ENCODE data around the gene CDKN2D.

Gene CDKN2D

GRCh38 chr19:10568826-10569651, at the start of gene CDKN2D:
Gene CDKN2D, minus strand, starts transcription at chr19:10568979. Its CDS starts 326 bp downstream, at chr19:10568653.
- H3K4me1 Mint-ChIP-seq (ENCODE audit: low read depth) = peaks cover 45% of the 10 kb centered on the region
- peak within 1 kb of the TSS; percentile 91 for H3K4me3 Mint-ChIP-seq
- no peaks in the 10 kb centered on the region for H3K27me3 Mint-ChIP-seq
- H3K27ac Mint-ChIP-seq = peak within 1 kb of the TSS; percentile 97
- DNase-seq = peak; percentile 100
- H3K36me3 Mint-ChIP-seq (ENCODE audit: low read depth) = peaks cover 39% of the 10 kb centered on the region
- H3K9me3 Mint-ChIP-seq = no peaks in the 10 kb centered on the region

DNA sequence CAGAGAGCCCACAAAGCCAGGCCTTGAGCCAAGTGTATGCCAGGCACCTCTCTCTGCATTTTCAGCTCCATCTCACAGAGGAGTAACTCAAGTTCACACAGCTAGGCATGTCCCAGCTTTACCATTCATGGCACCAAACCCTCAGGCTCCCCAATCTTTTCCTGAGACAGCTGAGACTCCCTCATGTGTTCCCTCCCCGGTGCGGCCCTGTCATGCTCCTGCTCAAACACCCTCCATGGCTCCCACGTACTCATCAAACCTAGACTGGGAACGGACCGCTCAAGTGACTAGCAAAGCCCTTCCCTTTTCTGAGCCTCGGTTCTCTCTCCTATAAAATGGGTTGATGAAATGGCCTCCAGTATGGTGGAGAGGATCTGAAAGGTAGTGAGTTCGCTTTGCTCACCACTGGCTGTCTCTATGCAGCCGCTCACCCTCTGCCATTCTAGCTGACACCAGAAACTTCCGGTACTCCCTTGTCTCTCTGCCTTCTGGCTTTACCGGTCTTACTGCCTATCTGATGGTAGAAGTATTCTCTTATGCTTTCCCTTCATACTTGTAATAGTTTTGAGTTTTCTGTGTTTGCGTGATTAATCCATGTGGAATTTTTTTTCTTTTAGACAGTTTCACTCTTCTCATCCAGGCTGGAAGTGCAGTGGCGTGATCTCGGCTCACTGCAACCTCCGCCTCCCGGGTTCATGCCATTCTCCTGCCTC, 48.8 kb upstream of the CDKN2D start:
- Mint-ChIP-seq H3K9me3 (no peaks in the 10 kb centered on the region), H3K4me1 (ENCODE audit: low read depth) (peaks cover 39% of the 10 kb centered on the region), H3K27me3 (no peaks in the 10 kb centered on the region), H3K36me3 (ENCODE audit: low read depth) (peaks cover 47% of the 10 kb centered on the region), H3K27ac (peak overlapping the region; percentile 3), H3K4me3 (no peak overlapping the region)
- DNase-seq = no peak

DNA sequence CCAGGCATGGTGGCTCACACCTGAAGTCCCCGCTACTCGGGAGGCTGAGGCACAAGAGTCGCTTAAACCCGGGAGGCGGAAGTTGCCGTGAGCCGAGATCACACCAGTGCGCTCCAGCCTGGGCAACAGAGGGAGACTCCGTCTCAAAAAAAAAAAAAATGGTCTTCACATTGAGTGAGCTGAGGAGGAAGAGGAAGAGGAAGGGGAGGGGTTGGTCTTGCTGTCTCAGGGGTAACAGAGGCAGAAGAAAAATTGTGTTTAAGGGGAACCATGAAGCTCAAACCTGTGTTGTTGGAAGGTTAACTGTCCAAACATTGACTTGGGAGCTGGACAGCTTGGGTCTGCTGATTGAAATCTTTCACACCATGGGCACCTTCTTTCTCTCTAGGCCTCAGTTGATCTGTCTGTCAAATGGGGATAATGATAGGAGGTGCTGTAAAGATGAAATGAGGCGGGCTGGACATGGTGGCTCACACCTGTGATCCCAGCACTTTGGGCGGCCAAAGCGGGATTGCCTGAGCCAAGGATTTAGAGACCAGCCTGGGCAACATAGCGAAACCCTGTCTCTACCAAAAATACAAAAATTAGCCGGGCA, 46.7 kb upstream of the CDKN2D start:
- DNase-seq = no peak
- Mint-ChIP-seq H3K4me3 (no peak overlapping the region), H3K27me3 (no peaks in the 10 kb centered on the region), H3K9me3 (no peaks in the 10 kb centered on the region), H3K27ac (peak overlapping the region; percentile 48), H3K4me1 (ENCODE audit: low read depth) (peaks cover 30% of the 10 kb centered on the region), H3K36me3 (ENCODE audit: low read depth) (peaks cover 36% of the 10 kb centered on the region)

GRCh38 chr19:10612499-10613119, 43.8 kb upstream of the CDKN2D start:
- Mint-ChIP-seq H3K4me1 (ENCODE audit: low read depth) (peaks cover 29% of the 10 kb centered on the region), H3K4me3 (no peak overlapping the region), H3K27ac (peak overlapping the region; percentile 48), H3K36me3 (ENCODE audit: low read depth) (peaks cover 23% of the 10 kb centered on the region), H3K27me3 (no peaks in the 10 kb centered on the region), H3K9me3 (no peaks in the 10 kb centered on the region)
- no peak for DNase-seq

GRCh38 chr19:10611907-10612306, 43.1 kb upstream of the CDKN2D start:
- H3K4me3 Mint-ChIP-seq = no peak overlapping the region
- H3K9me3 Mint-ChIP-seq = no peaks in the 10 kb centered on the region

DNA sequence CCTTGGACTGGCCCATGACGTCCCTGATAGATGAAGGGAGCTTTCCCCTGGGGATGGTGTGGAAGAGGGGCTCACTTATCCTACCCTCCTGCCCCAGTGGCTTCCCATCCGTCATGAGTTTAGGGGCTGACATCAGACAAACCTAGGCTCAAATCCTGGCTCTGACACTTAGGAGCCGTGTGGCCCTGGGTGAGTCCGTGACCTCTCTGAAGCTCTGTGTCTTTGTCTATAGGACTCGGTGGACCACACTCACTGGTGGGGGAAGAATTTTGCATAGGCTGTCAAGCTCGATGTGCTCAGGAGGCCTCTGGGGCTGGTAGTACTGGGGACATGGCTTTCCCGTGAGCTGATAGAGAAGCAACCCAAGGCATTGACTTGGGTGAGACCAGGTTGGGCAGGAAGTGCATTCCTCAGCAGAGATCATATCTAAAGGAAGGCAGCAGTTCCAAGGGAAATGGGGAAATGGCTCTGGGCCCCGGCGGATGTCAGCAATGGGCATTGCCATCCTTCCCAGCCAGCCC, 35.7 kb upstream of the CDKN2D start:
- H3K27me3 Mint-ChIP-seq = no peaks in the 10 kb centered on the region
- peak; percentile 52 for DNase-seq
- peaks cover 26% of the 10 kb centered on the region for H3K4me1 Mint-ChIP-seq (ENCODE audit: low read depth)
- no peaks in the 10 kb centered on the region for H3K9me3 Mint-ChIP-seq
- peaks cover 22% of the 10 kb centered on the region for H3K36me3 Mint-ChIP-seq (ENCODE audit: low read depth)
- peak overlapping the region; percentile 99 for H3K27ac Mint-ChIP-seq
- H3K4me3 Mint-ChIP-seq = peak overlapping the region; percentile 95

More at GRCh38 chr19:10611907-10612306, 43.1 kb upstream of the CDKN2D start:
- H3K27me3 Mint-ChIP-seq = no peaks in the 10 kb centered on the region
- no peak for DNase-seq
- H3K27ac Mint-ChIP-seq = peak overlapping the region; percentile 67
- peaks cover 30% of the 10 kb centered on the region for H3K4me1 Mint-ChIP-seq (ENCODE audit: low read depth)
- H3K36me3 Mint-ChIP-seq (ENCODE audit: low read depth) = peaks cover 24% of the 10 kb centered on the region

DNA sequence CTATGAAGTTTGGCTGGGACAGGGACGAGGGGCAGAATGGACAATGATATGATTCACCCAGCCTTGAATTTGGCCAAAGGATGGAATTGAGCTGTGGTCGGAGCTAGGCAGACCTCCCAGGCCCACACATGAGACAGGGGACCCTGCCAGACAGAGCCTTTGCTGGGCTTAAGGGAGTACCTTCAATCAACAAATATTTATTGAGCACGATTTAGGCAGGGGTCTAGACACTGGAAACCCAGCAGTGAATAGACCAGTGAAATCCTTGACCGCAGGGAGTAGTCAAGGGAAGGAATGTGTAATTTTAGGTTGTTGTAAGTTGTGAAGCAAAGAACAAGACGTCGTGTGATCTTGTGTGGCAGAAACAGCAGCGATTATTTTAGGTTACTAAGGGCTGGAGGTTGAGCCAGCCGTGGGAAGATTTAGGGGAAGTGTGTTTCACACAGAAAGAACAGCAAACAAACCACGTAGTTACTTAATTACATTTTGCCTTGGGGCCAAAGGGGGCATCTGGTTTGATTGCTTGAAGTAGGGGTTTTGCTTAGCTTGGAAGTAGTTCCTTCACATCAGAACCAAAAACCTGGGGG, 35.2 kb upstream of the CDKN2D start:
- Mint-ChIP-seq H3K4me1 (ENCODE audit: low read depth) (peaks cover 26% of the 10 kb centered on the region), H3K27ac (peak overlapping the region; percentile 99), H3K4me3 (peak overlapping the region; percentile 95), H3K27me3 (no peaks in the 10 kb centered on the region), H3K9me3 (no peaks in the 10 kb centered on the region), H3K36me3 (ENCODE audit: low read depth) (peaks cover 22% of the 10 kb centered on the region)
- DNase-seq = no peak

GRCh38 chr19:10603084-10603872, 34.5 kb upstream of the CDKN2D start:
- H3K36me3 Mint-ChIP-seq (ENCODE audit: low read depth) = peaks cover 22% of the 10 kb centered on the region
- no peaks in the 10 kb centered on the region for H3K27me3 Mint-ChIP-seq
- DNase-seq = peak; percentile 79
- H3K4me1 Mint-ChIP-seq (ENCODE audit: low read depth) = peaks cover 26% of the 10 kb centered on the region
- H3K4me3 Mint-ChIP-seq = peak overlapping the region; percentile 95
- H3K9me3 Mint-ChIP-seq = no peaks in the 10 kb centered on the region
- peak overlapping the region; percentile 99 for H3K27ac Mint-ChIP-seq

- H3K27ac Mint-ChIP-seq = peak overlapping the region; percentile 99
- no peaks in the 10 kb centered on the region for H3K27me3 Mint-ChIP-seq
- no peaks in the 10 kb centered on the region for H3K9me3 Mint-ChIP-seq
- peaks cover 20% of the 10 kb centered on the region for H3K36me3 Mint-ChIP-seq (ENCODE audit: low read depth)
- H3K4me1 Mint-ChIP-seq (ENCODE audit: low read depth) = peaks cover 24% of the 10 kb centered on the region
- peak; percentile 91 for DNase-seq
- peak overlapping the region; percentile 95 for H3K4me3 Mint-ChIP-seq
These were observed 33.7 kb upstream of the CDKN2D start for GRCh38 chr19:10602330-10603083.

DNA sequence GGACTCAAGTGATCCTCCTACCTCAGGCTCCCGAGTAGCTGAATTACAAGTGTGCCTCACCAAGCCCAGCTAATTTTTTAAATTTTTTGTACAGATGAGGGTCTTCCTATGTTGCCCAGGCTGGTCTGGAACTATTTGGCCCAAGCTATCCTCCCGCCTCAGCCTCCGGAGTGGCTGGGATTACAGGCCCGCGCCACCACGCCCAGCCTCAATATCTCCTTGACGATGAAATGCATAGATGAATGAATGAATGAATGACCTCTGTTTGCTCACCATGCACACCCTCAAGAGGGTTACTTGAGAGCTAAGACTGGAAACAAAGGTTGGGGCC, 33.2 kb upstream of the CDKN2D start:
- Mint-ChIP-seq H3K27me3 (no peaks in the 10 kb centered on the region), H3K4me1 (ENCODE audit: low read depth) (peaks cover 22% of the 10 kb centered on the region), H3K27ac (peak overlapping the region; percentile 90), H3K9me3 (no peaks in the 10 kb centered on the region), H3K36me3 (ENCODE audit: low read depth) (peaks cover 17% of the 10 kb centered on the region), H3K4me3 (peak overlapping the region; percentile 74)
- no peak for DNase-seq

- no peak for DNase-seq
- H3K27me3 Mint-ChIP-seq = no peaks in the 10 kb centered on the region
- no peak overlapping the region for H3K27ac Mint-ChIP-seq
- no peak overlapping the region for H3K4me3 Mint-ChIP-seq
- H3K4me1 Mint-ChIP-seq (ENCODE audit: low read depth) = peaks cover 38% of the 10 kb centered on the region
- no peaks in the 10 kb centered on the region for H3K9me3 Mint-ChIP-seq
- peaks cover 17% of the 10 kb centered on the region for H3K36me3 Mint-ChIP-seq (ENCODE audit: low read depth)
These were observed 31.4 kb upstream of the CDKN2D start for GRCh38 chr19:10600149-10600548.

GRCh38 chr19:10593820-10594637, 25.2 kb upstream of the CDKN2D start:
- H3K27ac Mint-ChIP-seq = peak overlapping the region; percentile 59
- no peak overlapping the region for H3K4me3 Mint-ChIP-seq
- H3K4me1 Mint-ChIP-seq (ENCODE audit: low read depth) = peaks cover 19% of the 10 kb centered on the region

More at GRCh38 chr19:10593820-10594637, 25.2 kb upstream of the CDKN2D start:
- no peak for DNase-seq
- H3K27me3 Mint-ChIP-seq = no peaks in the 10 kb centered on the region
- no peaks in the 10 kb centered on the region for H3K36me3 Mint-ChIP-seq (ENCODE audit: low read depth)
- no peaks in the 10 kb centered on the region for H3K9me3 Mint-ChIP-seq
